ENCODE measurements around the gene CDC27. TPM values are rescaled to one million over a fixed set of nuclear protein-coding genes. Genes with fewer than 3 reads are reported as not detected.

CDC27 gene
- total RNA-seq, 1 experiment from 2014 or later, result 191 TPM

DNA sequence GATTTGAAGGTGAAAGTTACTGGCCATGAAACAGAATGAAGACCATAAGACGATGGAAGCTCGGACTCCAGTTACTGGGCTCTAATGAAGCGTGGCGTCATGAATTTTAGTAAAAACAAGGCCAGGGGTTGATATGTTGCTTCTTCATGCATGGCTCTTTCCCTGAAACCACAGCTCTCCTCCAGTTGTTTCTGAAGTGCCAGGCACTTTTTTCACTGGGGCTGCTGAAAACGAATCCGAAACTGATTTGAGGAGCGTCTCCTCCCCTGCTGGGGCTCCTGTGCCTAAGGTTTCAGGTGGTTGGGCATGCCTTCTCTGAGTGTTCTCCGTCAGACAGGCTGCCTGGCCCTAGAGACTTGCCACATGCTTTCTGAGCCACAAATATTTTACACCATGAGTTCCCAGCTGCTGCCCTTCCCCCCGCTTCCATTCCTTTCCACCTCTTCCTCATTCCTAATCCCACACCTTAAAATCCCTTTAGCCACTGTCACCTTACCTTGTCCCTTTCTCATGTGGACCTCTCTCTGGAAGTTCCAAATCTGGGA is 16.4 kb upstream of the CDC27 start:
- peak overlapping the region; percentile 12 for H3K4me2 ChIP-seq (ENCODE audit: low read length)
- no peak overlapping the region for H3K27ac ChIP-seq (ENCODE audit: low read depth, low read length)
- no peaks in the 10 kb centered on the region for H3K27me3 ChIP-seq (ENCODE audit: insufficient read depth, low read length)
- ChIA-PET CTCF (no interaction called here), RAD21 (ENCODE audit: low non-redundant PET in 1 of 2, low total read pairs in 2 of 2, uncharacterized antibody in 2 of 2, unreplicated experiment in 2 of 2) (no interaction called here), POLR2A (no interaction called here)
- H3K9ac ChIP-seq (ENCODE audit: low read length), result no peak overlapping the region
- no peaks in the 10 kb centered on the region for H3K36me3 ChIP-seq (ENCODE audit: control insufficient read depth in 1 of 2, insufficient read depth in 2 of 2, low read length in 2 of 2)
- intact Hi-C loops (cut with micrococcal nuclease), result no loop called here
- no peak overlapping the region for H3K4me3 ChIP-seq (replicated peaks in 1 of 2; ENCODE audit: low read depth in 1 of 2, low read length in 2 of 2)
- no peaks in the 10 kb centered on the region for H3K9me2 ChIP-seq (ENCODE audit: insufficient read depth)
- H4K20me1 ChIP-seq (ENCODE audit: insufficient read depth), result no peaks in the 10 kb centered on the region
- TF ChIP-seq SP1 (IDR thresholded peaks at IDR 0.05; ENCODE audit: low read depth), result peak; percentile 23; the same call in 1 of the 2 replicates
- TF ChIP-seq, protein P1, sequence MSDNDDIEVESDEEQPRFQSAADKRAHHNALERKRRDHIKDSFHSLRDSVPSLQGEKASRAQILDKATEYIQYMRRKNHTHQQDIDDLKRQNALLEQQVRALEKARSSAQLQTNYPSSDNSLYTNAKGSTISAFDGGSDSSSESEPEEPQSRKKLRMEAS (IDR thresholded peaks at IDR 0.05), result peak; percentile 67
- no peak for TF ChIP-seq JUND (IDR thresholded peaks at IDR 0.05)
- no peak for DNase-seq (ENCODE audit: low read depth, low spot score)
- H3K79me2 ChIP-seq (ENCODE audit: insufficient read depth, low read length), result no peaks in the 10 kb centered on the region
- H3K4me1 ChIP-seq (ENCODE audit: control insufficient read depth in 1 of 2, insufficient read depth in 2 of 2, low read length in 2 of 2), result peaks cover 9 to 16% of the 10 kb centered on the region in 2 experiments
- BruUV-seq (replicated peaks), result no TSS peak
- H3K9me3 ChIP-seq (ENCODE audit: control insufficient read depth in 1 of 2, insufficient read depth in 1 of 2, low read depth in 1 of 2, low read length in 2 of 2), result no peaks in the 10 kb centered on the region
- ATAC-seq, result peak; percentile 58
- H2AFZ ChIP-seq (ENCODE audit: low read depth, low read length, poor library complexity, severe bottlenecking), result peak overlapping the region; percentile 40

DNA sequence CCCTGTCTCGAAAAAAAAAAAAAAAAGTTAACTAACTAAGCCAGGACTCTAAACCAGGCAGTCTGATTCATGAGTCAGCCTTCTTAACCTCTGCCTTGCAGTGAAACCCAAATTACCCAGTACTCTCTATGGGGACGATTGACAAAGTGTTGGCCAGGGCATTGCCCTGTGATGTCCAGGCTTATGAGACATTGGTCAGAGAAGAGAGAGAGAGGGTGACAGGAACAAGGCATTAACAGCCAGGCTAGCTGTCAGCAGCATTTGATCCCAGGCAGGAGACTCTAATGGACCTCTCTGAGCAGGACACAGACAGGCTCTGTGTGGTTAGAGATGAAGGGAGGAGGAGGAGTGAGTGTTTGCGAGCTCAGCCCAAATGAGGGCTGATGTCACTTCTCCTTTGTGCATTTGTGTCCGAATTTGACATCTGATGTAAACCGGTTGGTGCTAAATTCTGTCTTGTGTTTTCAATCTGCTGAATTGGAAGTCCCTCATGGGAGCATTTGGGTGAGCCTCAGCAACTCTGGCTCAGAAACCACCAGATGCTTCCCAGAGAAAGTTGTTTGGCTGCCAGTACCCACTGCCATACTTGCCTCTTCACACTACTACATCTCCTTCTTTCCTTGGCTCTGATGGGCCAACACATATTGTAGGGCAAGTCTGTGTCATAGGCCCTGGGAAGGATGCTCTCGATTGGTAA is 15.8 kb upstream of the CDC27 start:
- Histone ChIP-seq H3K4me2 (ENCODE audit: low read length) (no peak overlapping the region), H2AFZ (ENCODE audit: low read depth, low read length, poor library complexity, severe bottlenecking) (no peak overlapping the region), H3K9me2 (ENCODE audit: insufficient read depth) (no peaks in the 10 kb centered on the region), H3K4me3 (replicated peaks in 1 of 2; ENCODE audit: low read depth in 1 of 2, low read length in 2 of 2) (no peak overlapping the region), H3K4me1 (ENCODE audit: control insufficient read depth in 1 of 2, insufficient read depth in 2 of 2, low read length in 2 of 2) (peaks cover 9 to 16% of the 10 kb centered on the region in 2 experiments), H3K9ac (ENCODE audit: low read length) (no peak overlapping the region), H3K27me3 (ENCODE audit: insufficient read depth, low read length) (no peaks in the 10 kb centered on the region), H4K20me1 (ENCODE audit: insufficient read depth) (no peaks in the 10 kb centered on the region), H3K27ac (ENCODE audit: low read depth, low read length) (no peak overlapping the region), H3K36me3 (ENCODE audit: control insufficient read depth in 1 of 2, insufficient read depth in 2 of 2, low read length in 2 of 2) (no peaks in the 10 kb centered on the region), H3K9me3 (ENCODE audit: control insufficient read depth in 1 of 2, insufficient read depth in 1 of 2, low read depth in 1 of 2, low read length in 2 of 2) (no peaks in the 10 kb centered on the region), H3K79me2 (ENCODE audit: insufficient read depth, low read length) (no peaks in the 10 kb centered on the region)
- POLR2A ChIA-PET, result no interaction called here
- TF ChIP-seq JUND (IDR thresholded peaks at IDR 0.05) (no peak), ZNF274 (IDR thresholded peaks at IDR 0.05; ENCODE audit: low read depth, low read length) (no peak), FOSL1 (IDR thresholded peaks at IDR 0.05; ENCODE audit: low read depth) (no peak), SIN3A (IDR thresholded peaks at IDR 0.05; ENCODE audit: low read depth) (no peak), SRF (IDR thresholded peaks at IDR 0.05; ENCODE audit: low read depth) (no peak), CEBPB (IDR thresholded peaks at IDR 0.05; ENCODE audit: low read depth) (no peak), SP1 (IDR thresholded peaks at IDR 0.05; ENCODE audit: low read depth) (no peak), ELF1 (IDR thresholded peaks at IDR 0.05; ENCODE audit: borderline replicate concordance, low read depth) (no peak), ZFX (IDR thresholded peaks at IDR 0.05) (no peak), EZH2phosphoT487 (IDR thresholded peaks at IDR 0.05; ENCODE audit: borderline replicate concordance) (no peak)
- TF ChIP-seq, protein P2, sequence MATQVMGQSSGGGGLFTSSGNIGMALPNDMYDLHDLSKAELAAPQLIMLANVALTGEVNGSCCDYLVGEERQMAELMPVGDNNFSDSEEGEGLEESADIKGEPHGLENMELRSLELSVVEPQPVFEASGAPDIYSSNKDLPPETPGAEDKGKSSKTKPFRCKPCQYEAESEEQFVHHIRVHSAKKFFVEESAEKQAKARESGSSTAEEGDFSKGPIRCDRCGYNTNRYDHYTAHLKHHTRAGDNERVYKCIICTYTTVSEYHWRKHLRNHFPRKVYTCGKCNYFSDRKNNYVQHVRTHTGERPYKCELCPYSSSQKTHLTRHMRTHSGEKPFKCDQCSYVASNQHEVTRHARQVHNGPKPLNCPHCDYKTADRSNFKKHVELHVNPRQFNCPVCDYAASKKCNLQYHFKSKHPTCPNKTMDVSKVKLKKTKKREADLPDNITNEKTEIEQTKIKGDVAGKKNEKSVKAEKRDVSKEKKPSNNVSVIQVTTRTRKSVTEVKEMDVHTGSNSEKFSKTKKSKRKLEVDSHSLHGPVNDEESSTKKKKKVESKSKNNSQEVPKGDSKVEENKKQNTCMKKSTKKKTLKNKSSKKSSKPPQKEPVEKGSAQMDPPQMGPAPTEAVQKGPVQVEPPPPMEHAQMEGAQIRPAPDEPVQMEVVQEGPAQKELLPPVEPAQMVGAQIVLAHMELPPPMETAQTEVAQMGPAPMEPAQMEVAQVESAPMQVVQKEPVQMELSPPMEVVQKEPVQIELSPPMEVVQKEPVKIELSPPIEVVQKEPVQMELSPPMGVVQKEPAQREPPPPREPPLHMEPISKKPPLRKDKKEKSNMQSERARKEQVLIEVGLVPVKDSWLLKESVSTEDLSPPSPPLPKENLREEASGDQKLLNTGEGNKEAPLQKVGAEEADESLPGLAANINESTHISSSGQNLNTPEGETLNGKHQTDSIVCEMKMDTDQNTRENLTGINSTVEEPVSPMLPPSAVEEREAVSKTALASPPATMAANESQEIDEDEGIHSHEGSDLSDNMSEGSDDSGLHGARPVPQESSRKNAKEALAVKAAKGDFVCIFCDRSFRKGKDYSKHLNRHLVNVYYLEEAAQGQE (IDR thresholded peaks at IDR 0.05; ENCODE audit: low read depth), result no peak
- TF ChIP-seq, protein P3, sequence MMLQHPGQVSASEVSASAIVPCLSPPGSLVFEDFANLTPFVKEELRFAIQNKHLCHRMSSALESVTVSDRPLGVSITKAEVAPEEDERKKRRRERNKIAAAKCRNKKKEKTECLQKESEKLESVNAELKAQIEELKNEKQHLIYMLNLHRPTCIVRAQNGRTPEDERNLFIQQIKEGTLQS (IDR thresholded peaks at IDR 0.05), result no peak
- peak; percentile 20; the same call in 1 of the 2 replicates for ATAC-seq
- CTCF ChIA-PET, result no interaction called here
- no TSS peak for BruUV-seq (replicated peaks)
- RAD21 ChIA-PET (ENCODE audit: low non-redundant PET in 1 of 2, low total read pairs in 2 of 2, uncharacterized antibody in 2 of 2, unreplicated experiment in 2 of 2), result no interaction called here
- intact Hi-C loops (cut with micrococcal nuclease), result no loop called here
- no peak for DNase-seq (ENCODE audit: low read depth, low spot score)

Measured in HCT116 (cell line).